Esophagus muscularis mucosa (tissue), 4 donors: Measurements from ENCODE around the gene BDKRB1. TPM values are rescaled to one million over a fixed set of nuclear protein-coding genes. Genes with fewer than 3 reads are reported as not detected.

Experiments
- DNase-seq: peaks from one replicate; pipeline ENCODE4 v3.0.0-alpha.2; 2017; ENCODE audit errors: extremely low spot score
- H3K27ac ChIP-seq, 4 donors: fragments of 200-600 bp; sonication (generic); replicated peaks in 1 of 4; 1 replicate in 3 of 4; 2 replicates in 1 of 4; pipeline ENCODE4 v1.5.1; 2016 to 2019; ENCODE audit warnings: mild to moderate bottlenecking in 1 of 4
- H3K27me3 ChIP-seq, 4 donors: fragments of 200-600 bp; sonication (generic); one replicate each; pipeline versions ENCODE4 v1.5.1 to v1.6.0; 2016 to 2019
- H3K36me3 ChIP-seq, 4 donors: fragments of 200-600 bp; sonication (generic); one replicate each; pipeline ENCODE4 v1.5.1; 2016 to 2019
- H3K4me1 ChIP-seq, 4 donors: fragments of 200-600 bp; sonication (generic); one replicate each; pipeline ENCODE4 v1.5.1; 2016 to 2019
- H3K4me3 ChIP-seq, 4 donors: fragments of 200-600 bp; sonication (generic); 1 replicate in 2 of 4; 2 replicates in 2 of 4; pipeline ENCODE4 v1.5.1; 2016 to 2019; ENCODE audit warnings: mild to moderate bottlenecking in 4 of 4, moderate library complexity in 1 of 4
- H3K9me3 ChIP-seq, 4 donors: fragments of 200-600 bp; sonication (generic); 1 replicate in 3 of 4; 2 replicates in 1 of 4; pipeline ENCODE4 v1.5.1; 2016 to 2019
- EP300 ChIP-seq: sonication (generic); formaldehyde crosslinking; IDR thresholded peaks from one replicate; pipeline ENCODE4 v1.6.1; 2017; ENCODE audit warnings: antibody characterized with exemption
- POLR2A ChIP-seq: fragments of 450-650 bp; IDR thresholded peaks from one replicate; pipeline ENCODE4 v1.6.1; 2017; ENCODE audit warnings: antibody characterized with exemption, moderate library complexity, mild to moderate bottlenecking, low read depth
- POLR2AphosphoS5 ChIP-seq, 2 donors: sonication (generic); formaldehyde crosslinking; IDR thresholded peaks; one replicate each; pipeline ENCODE4 v1.6.1; 2017; ENCODE audit warnings: antibody characterized with exemption in 2 of 2
- WGBS: methylation state at CpG from one replicate; pipeline ENCODE4 v1.1.5; 2018; 5-methylcytosine and 5-hydroxymethylcytosine counted together
- intact Hi-C: fragments of 100-400 bp; cut with DNase I; formaldehyde crosslinking; loops from one replicate; pipeline ENCODE4 v1.15.1; 2023
- total RNA-seq, 4 donors: library from RNA; depleted of rRNA; stranded (reverse); fragments of >200 nt; gene quantifications; one replicate each; pipeline versions ENCODE4 v1.1.0 to v1.2.1, GENCODE V29; 2016
- TF ChIP-seq, protein P1 (sequence below), 3 experiments: fragments of 200-600 bp in 2 of 3; fragments of 450-650 bp in 1 of 3; sonication (generic) in 2 of 3; IDR thresholded peaks; one replicate each; pipeline ENCODE4 v1.5.1; 2017 to 2019; ENCODE audit warnings: antibody characterized with exemption in 3 of 3, mild to moderate bottlenecking in 2 of 3, moderate library complexity in 1 of 3

The BDKRB1 gene
- total RNA-seq, 4 donors from 2014 or later: 0.39 to 7.0 (median 1.4) TPM

DNA sequence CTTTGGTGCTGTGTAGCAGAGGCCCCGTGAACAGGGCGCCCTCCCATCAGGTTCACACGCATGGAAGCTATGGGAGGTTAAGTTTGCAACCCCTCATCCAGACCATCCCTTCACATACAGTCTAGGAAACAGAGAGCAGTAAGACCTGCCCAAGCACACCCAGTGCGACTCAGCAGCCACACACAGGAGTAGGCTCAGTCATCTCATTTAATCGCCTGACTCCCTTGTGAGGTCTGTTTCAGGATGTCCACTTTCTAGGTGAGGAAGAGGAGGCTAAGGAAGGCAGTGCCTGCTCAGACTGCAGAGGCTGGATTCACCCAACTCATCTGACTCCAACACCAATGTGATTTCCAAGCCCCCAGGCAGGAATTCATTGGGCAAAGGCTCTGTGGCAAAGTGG is 11.9 kb downstream of the BDKRB1 start:
- DNase-seq: no peak
- WGBS: 90% methylated on average over 5 of the region's 5 CpGs
- H3K9me3 ChIP-seq: peaks cover 0 to 11% (median 4%) of the 10 kb centered on the region in 4 donors
- no peak overlapping the region for H3K27ac ChIP-seq
- TF ChIP-seq EP300 (no peak), POLR2A (no peak), POLR2AphosphoS5 (IDR thresholded peaks at IDR 0.05) (no peak)
- TF ChIP-seq, protein P1, sequence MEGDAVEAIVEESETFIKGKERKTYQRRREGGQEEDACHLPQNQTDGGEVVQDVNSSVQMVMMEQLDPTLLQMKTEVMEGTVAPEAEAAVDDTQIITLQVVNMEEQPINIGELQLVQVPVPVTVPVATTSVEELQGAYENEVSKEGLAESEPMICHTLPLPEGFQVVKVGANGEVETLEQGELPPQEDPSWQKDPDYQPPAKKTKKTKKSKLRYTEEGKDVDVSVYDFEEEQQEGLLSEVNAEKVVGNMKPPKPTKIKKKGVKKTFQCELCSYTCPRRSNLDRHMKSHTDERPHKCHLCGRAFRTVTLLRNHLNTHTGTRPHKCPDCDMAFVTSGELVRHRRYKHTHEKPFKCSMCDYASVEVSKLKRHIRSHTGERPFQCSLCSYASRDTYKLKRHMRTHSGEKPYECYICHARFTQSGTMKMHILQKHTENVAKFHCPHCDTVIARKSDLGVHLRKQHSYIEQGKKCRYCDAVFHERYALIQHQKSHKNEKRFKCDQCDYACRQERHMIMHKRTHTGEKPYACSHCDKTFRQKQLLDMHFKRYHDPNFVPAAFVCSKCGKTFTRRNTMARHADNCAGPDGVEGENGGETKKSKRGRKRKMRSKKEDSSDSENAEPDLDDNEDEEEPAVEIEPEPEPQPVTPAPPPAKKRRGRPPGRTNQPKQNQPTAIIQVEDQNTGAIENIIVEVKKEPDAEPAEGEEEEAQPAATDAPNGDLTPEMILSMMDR (IDR thresholded peaks at IDR 0.05): no peak
- peaks cover 0 to 32% (median 22%) of the 10 kb centered on the region in 4 donors for H3K4me1 ChIP-seq
- no peaks in the 10 kb centered on the region for H3K36me3 ChIP-seq
- intact Hi-C loops: no loop called here
- H3K27me3 ChIP-seq: no peaks in the 10 kb centered on the region
- H3K4me3 ChIP-seq: no peak overlapping the region

DNA sequence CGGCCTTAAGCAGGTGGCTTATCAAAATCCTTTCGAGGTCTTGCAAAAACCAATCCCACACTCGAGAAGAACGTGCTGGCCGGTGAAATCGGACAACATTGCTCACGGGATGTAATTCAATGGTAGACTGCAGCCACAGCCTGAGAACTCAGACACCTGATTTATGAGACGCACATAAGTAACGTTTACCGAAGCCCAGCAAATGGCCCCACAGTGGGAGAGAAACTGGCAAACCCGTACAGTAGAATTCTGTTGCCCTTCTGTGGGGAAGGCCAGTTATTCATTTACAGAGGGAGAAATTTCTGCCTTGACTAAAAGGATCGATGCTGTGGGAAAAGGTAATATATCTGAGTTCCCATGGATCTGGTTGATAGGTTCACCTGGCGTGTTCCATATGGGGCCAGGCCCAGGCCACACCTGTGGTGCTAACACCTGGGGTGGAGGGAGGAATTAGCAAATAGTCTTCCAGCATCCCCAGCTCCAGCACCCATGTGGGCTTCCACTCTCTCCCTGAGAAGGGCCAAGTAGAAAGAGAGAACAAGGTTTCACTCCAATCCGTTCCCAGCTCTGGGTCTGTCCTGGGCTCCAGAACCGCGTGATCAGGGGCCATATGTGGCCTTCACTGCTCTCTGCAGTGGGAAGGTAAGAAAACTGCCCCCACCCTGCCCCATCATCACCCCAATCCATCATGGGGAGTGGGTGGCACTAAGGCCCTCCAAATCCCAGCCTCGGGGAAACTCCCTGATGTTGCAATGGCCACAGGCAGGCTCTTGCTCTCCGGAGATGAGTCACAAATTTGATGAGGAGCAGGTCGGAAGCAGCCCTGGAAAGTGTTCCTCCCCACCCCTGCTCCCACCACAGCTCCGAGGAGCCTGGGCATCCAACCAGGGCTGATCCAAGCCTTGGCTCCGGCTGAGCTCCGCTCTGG is 12.7 kb downstream of the BDKRB1 start:
- H3K36me3 ChIP-seq: no peaks in the 10 kb centered on the region
- TF ChIP-seq EP300 (no peak), POLR2A (no peak), POLR2AphosphoS5 (IDR thresholded peaks at IDR 0.05) (peak; percentile 70)
- no peaks in the 10 kb centered on the region for H3K27me3 ChIP-seq
- H3K27ac ChIP-seq: peak overlapping the region; percentile 48 to 63 (median 62)
- no peak overlapping the region for H3K4me3 ChIP-seq
- peaks cover 0 to 32% (median 21%) of the 10 kb centered on the region in 4 donors for H3K4me1 ChIP-seq
- DNase-seq: no peak
- WGBS: 69% methylated on average over 22 of the region's 22 CpGs
- H3K9me3 ChIP-seq: peaks cover 0 to 11% (median 4%) of the 10 kb centered on the region in 4 donors
- intact Hi-C loops: no loop called here

DNA sequence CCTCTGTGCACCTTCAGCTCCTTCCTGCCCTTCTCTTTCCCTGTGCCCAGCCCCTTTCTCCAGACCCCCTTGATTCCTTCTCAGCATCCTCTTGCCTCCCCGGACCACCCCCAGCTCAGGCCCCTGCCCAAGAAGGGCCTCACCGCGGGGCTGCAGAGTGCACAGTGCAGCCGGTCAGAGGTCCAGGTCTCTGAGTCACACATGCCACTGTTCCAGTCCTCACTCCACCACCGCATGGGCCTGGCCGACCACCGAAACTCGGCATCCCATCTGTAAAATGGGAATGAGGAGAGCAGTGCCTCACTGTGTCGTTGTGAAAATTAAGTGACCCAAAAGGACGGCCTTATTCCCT is 13.3 kb downstream of the BDKRB1 start:
- Histone ChIP-seq H3K36me3 (no peaks in the 10 kb centered on the region), H3K9me3 (peaks cover 0 to 11% (median 4%) of the 10 kb centered on the region in 4 donors), H3K27me3 (no peaks in the 10 kb centered on the region), H3K4me3 (no peak overlapping the region), H3K27ac (peak overlapping the region; percentile 48 to 63 (median 62)), H3K4me1 (peaks cover 0 to 32% (median 21%) of the 10 kb centered on the region in 4 donors)
- DNase-seq: no peak
- WGBS: 71% methylated on average over 10 of the region's 10 CpGs
- intact Hi-C loops: no loop called here
- TF ChIP-seq POLR2A (no peak), POLR2AphosphoS5 (IDR thresholded peaks at IDR 0.05) (no peak), EP300 (no peak)
- TF ChIP-seq, protein P1 (IDR thresholded peaks at IDR 0.05): no peak

DNA sequence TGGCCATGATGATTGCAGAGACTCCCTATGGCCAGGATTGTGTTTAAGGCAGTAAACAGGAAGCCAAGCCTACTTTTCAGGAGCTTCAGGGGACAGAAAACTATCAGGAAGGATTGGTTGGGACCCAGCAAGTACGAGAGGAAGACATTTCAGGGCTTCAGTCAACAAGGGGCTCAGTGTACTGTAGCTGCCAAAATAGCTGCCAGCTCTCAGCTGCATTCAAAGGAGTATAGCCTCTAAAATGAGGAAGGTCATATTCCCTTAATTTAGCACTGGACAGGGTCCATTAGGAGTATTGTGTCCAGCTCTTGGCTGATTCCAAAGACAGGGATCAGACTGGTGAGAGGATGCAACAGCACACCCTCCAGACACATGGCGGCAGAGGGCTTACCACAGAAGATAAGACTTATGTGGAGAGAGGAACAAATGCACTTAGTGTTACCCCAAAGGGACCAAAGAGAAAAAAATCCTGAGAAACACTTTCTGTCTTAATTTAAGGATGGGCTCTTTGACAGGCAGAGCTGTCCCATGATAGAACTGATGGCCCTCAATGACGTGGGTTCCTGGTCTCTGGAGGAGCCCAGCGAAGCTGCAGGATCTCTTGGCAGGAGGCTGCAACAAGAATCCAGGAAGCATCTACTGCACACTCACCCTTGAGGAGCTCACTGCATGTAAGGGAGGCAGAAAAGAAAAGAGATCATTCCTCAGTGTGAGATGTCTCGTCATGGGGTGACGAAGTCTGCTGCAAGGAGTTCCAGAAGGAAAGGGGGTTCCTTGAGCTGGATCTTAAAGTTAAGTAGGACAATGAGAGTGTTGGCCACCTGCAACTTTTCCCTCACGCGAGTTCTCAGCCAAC is 14.8 kb downstream of the BDKRB1 start:
- Histone ChIP-seq H3K27me3 (no peaks in the 10 kb centered on the region), H3K36me3 (no peaks in the 10 kb centered on the region), H3K4me3 (no peak overlapping the region), H3K27ac (peak overlapping the region in 1 of 4 donors; percentile 13), H3K4me1 (peaks cover 0 to 36% (median 33%) of the 10 kb centered on the region in 4 donors), H3K9me3 (peaks cover 0 to 11% (median 4%) of the 10 kb centered on the region in 4 donors)
- intact Hi-C loops: no loop called here
- TF ChIP-seq POLR2A (no peak), EP300 (no peak), POLR2AphosphoS5 (IDR thresholded peaks at IDR 0.05) (no peak)
- TF ChIP-seq, protein P1 (IDR thresholded peaks at IDR 0.05): no peak
- WGBS: 81% methylated on average over 8 of the region's 8 CpGs
- DNase-seq: no peak

DNA sequence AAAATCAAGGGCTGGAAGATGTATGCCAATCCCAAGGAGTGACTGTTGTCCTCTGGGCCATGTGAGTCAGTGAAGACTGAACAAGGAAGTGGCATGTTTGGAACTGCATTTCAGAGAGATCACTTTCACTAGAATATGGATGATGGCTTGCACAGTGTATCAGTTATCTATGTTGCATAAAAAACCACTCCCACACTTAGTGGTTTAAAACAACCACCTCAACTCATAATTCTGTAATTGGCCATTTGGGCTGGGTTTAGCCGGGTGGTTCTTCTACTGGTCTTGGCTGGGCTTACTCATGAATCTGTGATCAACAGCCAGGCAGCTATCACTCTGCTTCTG is 15.4 kb downstream of the BDKRB1 start:
- no peaks in the 10 kb centered on the region for H3K27me3 ChIP-seq
- intact Hi-C loops: no loop called here
- no peak overlapping the region for H3K4me3 ChIP-seq
- WGBS: 80% methylated on average over 1 of the region's 1 CpG
- peaks cover 0 to 11% (median 4%) of the 10 kb centered on the region in 4 donors for H3K9me3 ChIP-seq
- H3K4me1 ChIP-seq: peaks cover 0 to 38% (median 36%) of the 10 kb centered on the region in 4 donors
- no peaks in the 10 kb centered on the region for H3K36me3 ChIP-seq
- H3K27ac ChIP-seq: no peak overlapping the region
- TF ChIP-seq POLR2AphosphoS5 (IDR thresholded peaks at IDR 0.05) (no peak), POLR2A (no peak), EP300 (no peak)
- TF ChIP-seq, protein P1 (IDR thresholded peaks at IDR 0.05): no peak
- no peak for DNase-seq
